NCI-H345 (cell line): ENCODE results near the gene MGAT2.
"Not testable (repeated sequence)": the region's sequence is repeated elsewhere in the genome, so short reads cannot be mapped to it uniquely, and the experiment has no call there.

Experiments used
- DNase-seq: peaks from one replicate; lab custom pipeline; 2025; lab: John Stamatoyannopoulos, UW

The MGAT2 gene

GRCh38 chr14:49612251-49612650, 8.3 kb upstream of the MGAT2 start:
- no peak for DNase-seq

GRCh38 chr14:49612671-49613070, 7.9 kb upstream of the MGAT2 start:
- no peak for DNase-seq

GRCh38 chr14:49614196-49614595, 6.4 kb upstream of the MGAT2 start:
- no peak for DNase-seq

- DNase-seq: no peak
Measured at GRCh38 chr14:49615776-49616175, 4.8 kb upstream of the MGAT2 start.

- no peak for DNase-seq
Measured at GRCh38 chr14:49617852-49618519, 2.6 kb upstream of the MGAT2 start.

- DNase-seq: not testable (repeated sequence)
Measured at GRCh38 chr14:49619273-49619672, 1.3 kb upstream of the MGAT2 start.

GRCh38 chr14:49619730-49620129, 869 bp upstream of the MGAT2 start:
- no peak for DNase-seq

- peak; percentile 67 for DNase-seq
Measured at GRCh38 chr14:49621114-49621881, 699 bp downstream of the MGAT2 start.

- DNase-seq: no peak
Measured at GRCh38 chr14:49622022-49622607, 1.5 kb downstream of the MGAT2 start.

GRCh38 chr14:49623387-49623786, 2.8 kb downstream of the MGAT2 start:
- DNase-seq: no peak

- no peak for DNase-seq
Measured at GRCh38 chr14:49623941-49624839, 3.6 kb downstream of the MGAT2 start.

- DNase-seq: peak; percentile 95
Measured at GRCh38 chr14:49633640-49634546, 13.3 kb downstream of the MGAT2 start.

- peak; percentile 61 for DNase-seq
Measured at GRCh38 chr14:49634547-49635334, 14.1 kb downstream of the MGAT2 start, which contains the start of gene DNAAF2. Gene DNAAF2 (minus strand): TSS chr14:49635244. CDS start chr14:49635149, 95 bp downstream.

- no peak for DNase-seq
Measured at GRCh38 chr14:49636866-49637265, 16.3 kb downstream of the MGAT2 start.

- no peak for DNase-seq
Measured at GRCh38 chr14:49637534-49638078, 17.0 kb downstream of the MGAT2 start.

- DNase-seq: no peak
Measured at GRCh38 chr14:49640540-49641417, 20.2 kb downstream of the MGAT2 start.

GRCh38 chr14:49641697-49642129, 21.1 kb downstream of the MGAT2 start:
- DNase-seq: no peak

GRCh38 chr14:49642163-49642562, 21.6 kb downstream of the MGAT2 start:
- no peak for DNase-seq

GRCh38 chr14:49653508-49653907, 32.9 kb downstream of the MGAT2 start:
- no peak for DNase-seq
